PC-3 (cell line): ENCODE data around the gene RPL3. TPM values are rescaled to one million over a fixed set of nuclear protein-coding genes. Genes with fewer than 3 reads are reported as not detected.
"Not testable (repeated sequence)": the region's sequence is repeated elsewhere in the genome, so short reads cannot be mapped to it uniquely, and the experiment has no call there.

Experiments
- ATAC-seq: fragments of 200-7000 bp; cut with Tn5 transposase; 2 replicates; pipeline ENCODE4 v1.9.1; 2020; ENCODE audit warnings: mild to moderate bottlenecking, moderate library complexity
- BruUV-seq: library from RNA; stranded (reverse); fragments of 400-500 nt; replicated peaks from 2 replicates; lab custom pipeline; 2021; lab: Mats Ljungman, UMichigan
- CTCF ChIA-PET: fragments of 300-600 bp; sonication (Branson Sonifier 250); formaldehyde crosslinking; loops from one replicate; lab custom pipeline; 2022; ENCODE audit warnings: antibody characterized with exemption; lab: Charles Lee
- POLR2A ChIA-PET: fragments of 300-600 bp; sonication (Branson Sonifier 250); formaldehyde crosslinking; loops from one replicate; lab custom pipeline; 2022; ENCODE audit warnings: antibody characterized with exemption; ENCODE audit not compliant: unreplicated experiment; lab: Charles Lee
- DNase-seq: peaks from one replicate; pipeline ENCODE4 v3.0.0-alpha.2; 2015
- H2AFZ ChIP-seq: fragments of 300-600 bp; sonication (generic); 2 replicates; pipeline ENCODE4 v1.6.0; 2016; ENCODE audit warnings: antibody characterized with exemption, low read length
- H3F3A ChIP-seq: fragments of 300-600 bp; sonication (generic); one replicate; pipeline ENCODE4 v1.6.0; 2017; ENCODE audit warnings: antibody characterized with exemption, low read length, control low read depth, mild to moderate bottlenecking; ENCODE audit not compliant: unreplicated experiment
- H3K27ac ChIP-seq: fragments of 300-600 bp; sonication (generic); 2 replicates; pipeline ENCODE4 v1.5.1; 2016; ENCODE audit warnings: mild to moderate bottlenecking, low read length
- H3K27me3 ChIP-seq: fragments of 300-600 bp; sonication (generic); 2 replicates; pipeline ENCODE4 v1.6.1; 2016; ENCODE audit warnings: low read length, mixed read lengths
- H3K36me3 ChIP-seq: fragments of 300-600 bp; sonication (generic); 2 replicates; pipeline ENCODE4 v1.6.1; 2016; ENCODE audit warnings: low read depth, mixed run types, low read length, mixed read lengths
- H3K4me1 ChIP-seq: fragments of 300-600 bp; sonication (generic); 2 replicates; pipeline ENCODE4 v1.5.1; 2016; ENCODE audit warnings: low read length; ENCODE audit not compliant: insufficient read depth
- H3K4me2 ChIP-seq: fragments of 300-600 bp; sonication (generic); 2 replicates; pipeline ENCODE4 v1.6.0; 2016; ENCODE audit warnings: low read length
- H3K4me3 ChIP-seq: fragments of 300-600 bp; sonication (generic); 2 replicates; pipeline ENCODE4 v1.5.1; 2016; ENCODE audit warnings: mild to moderate bottlenecking, low read length, mixed read lengths
- H3K79me2 ChIP-seq: fragments of 300-600 bp; sonication (generic); 2 replicates; pipeline ENCODE4 v1.6.1; 2017; ENCODE audit warnings: low read length, mixed read lengths
- H3K9ac ChIP-seq: fragments of 300-600 bp; sonication (generic); 2 replicates; pipeline ENCODE4 v1.6.0; 2016; ENCODE audit warnings: mild to moderate bottlenecking, low read length
- H3K9me2 ChIP-seq: fragments of 300-600 bp; sonication (generic); replicated peaks from 2 replicates; pipeline ENCODE4 v1.6.1; 2016; ENCODE audit warnings: mixed run types, low read length, mixed read lengths
- H3K9me3 ChIP-seq: fragments of 300-600 bp; sonication (generic); 2 replicates; pipeline ENCODE4 v1.6.1; 2016; ENCODE audit warnings: low read length, mixed read lengths
- H4K20me1 ChIP-seq: fragments of 300-600 bp; sonication (generic); 2 replicates; pipeline ENCODE4 v1.6.1; 2016; ENCODE audit warnings: low read length, mixed read lengths
- CTCF ChIP-seq: fragments of 300-600 bp; sonication (generic); conservative IDR thresholded peaks from 2 replicates; pipeline ENCODE4 v1.5.1; 2017; ENCODE audit warnings: antibody characterized with exemption, low read depth, mild to moderate bottlenecking, low read length
- EZH2 ChIP-seq: fragments of 300-600 bp; sonication (generic); IDR thresholded peaks from one replicate; pipeline ENCODE4 v1.6.1; 2017; ENCODE audit warnings: antibody characterized with exemption, mild to moderate bottlenecking, low read length; ENCODE audit not compliant: unreplicated experiment
- EZH2phosphoT487 ChIP-seq: fragments of 300-600 bp; sonication (generic); IDR thresholded peaks from 2 replicates; pipeline ENCODE4 v1.6.1; 2018; ENCODE audit warnings: mild to moderate bottlenecking, antibody characterized with exemption, low read length, borderline replicate concordance
- intact Hi-C: fragments of 100-400 bp; cut with micrococcal nuclease; formaldehyde crosslinking; loops from 2 replicates; pipeline ENCODE4 v1.9.0; 2023
- total RNA-seq: library from RNA; depleted of rRNA; stranded (reverse); fragments of >200 nt; gene quantifications from 2 replicates; pipeline ENCODE4 v1.2.3, GENCODE V29; 2014

The RPL3 gene
- total RNA-seq, 1 experiment from 2014 or later: 1,363 TPM

- Histone ChIP-seq H3F3A (no peaks in the 10 kb centered on the region), H3K36me3 (no peaks in the 10 kb centered on the region), H4K20me1 (no peaks in the 10 kb centered on the region), H3K4me1 (no peaks in the 10 kb centered on the region), H3K79me2 (no peaks in the 10 kb centered on the region), H3K9me2 (no peaks in the 10 kb centered on the region), H3K4me3 (no peak overlapping the region), H3K9me3 (no peaks in the 10 kb centered on the region), H3K9ac (no peak overlapping the region), H3K27ac (no peak overlapping the region), H2AFZ (no peak overlapping the region), H3K27me3 (no peaks in the 10 kb centered on the region), H3K4me2 (no peak overlapping the region)
- BruUV-seq: no TSS peak
- ChIA-PET POLR2A (no interaction called here), CTCF (no interaction called here)
- DNase-seq: no peak
- ATAC-seq: no peak
- intact Hi-C loops: no loop called here
- TF ChIP-seq CTCF: no peak
- TF ChIP-seq EZH2phosphoT487: no peak
- TF ChIP-seq EZH2: no peak
Measured at GRCh38 chr22:39360242-39360641, 40.8 kb upstream of the RPL3 start.

- intact Hi-C loops: no loop called here
- no peak for TF ChIP-seq EZH2
- no peak for TF ChIP-seq EZH2phosphoT487
- TF ChIP-seq CTCF: no peak
- ATAC-seq: no peak
- H3K4me1 ChIP-seq: no peaks in the 10 kb centered on the region
- H3K4me3 ChIP-seq: no peak overlapping the region
- H3K36me3 ChIP-seq: no peaks in the 10 kb centered on the region
- no peaks in the 10 kb centered on the region for H3K27me3 ChIP-seq
- CTCF ChIA-PET: no interaction called here
- no peaks in the 10 kb centered on the region for H3K9me3 ChIP-seq
- no peak overlapping the region for H3K4me2 ChIP-seq
- no TSS peak for BruUV-seq
- H3K9ac ChIP-seq: no peak overlapping the region
- H4K20me1 ChIP-seq: no peaks in the 10 kb centered on the region
- POLR2A ChIA-PET: no interaction called here
- H3K27ac ChIP-seq: no peak overlapping the region
- no peak for DNase-seq
- H3F3A ChIP-seq: no peaks in the 10 kb centered on the region
- H3K79me2 ChIP-seq: no peaks in the 10 kb centered on the region
- H3K9me2 ChIP-seq: no peaks in the 10 kb centered on the region
- no peak overlapping the region for H2AFZ ChIP-seq
Measured at GRCh38 chr22:39359659-39360195, 40.3 kb upstream of the RPL3 start.

- POLR2A ChIA-PET, CTCF ChIA-PET, H4K20me1 ChIP-seq, ATAC-seq, BruUV-seq, H3K27ac ChIP-seq, H3K4me2 ChIP-seq, H3K9ac ChIP-seq, H3K79me2 ChIP-seq, H2AFZ ChIP-seq, intact Hi-C loops, H3K9me3 ChIP-seq, H3K4me3 ChIP-seq, H3F3A ChIP-seq, H3K36me3 ChIP-seq, DNase-seq, H3K27me3 ChIP-seq, H3K9me2 ChIP-seq, H3K4me1 ChIP-seq: not testable (repeated sequence)
Measured at GRCh38 chr22:39358197-39358596, 38.8 kb upstream of the RPL3 start.

- H2AFZ ChIP-seq, H3K9ac ChIP-seq, BruUV-seq, H3K9me3 ChIP-seq, H3K27ac ChIP-seq, DNase-seq, CTCF ChIA-PET, H3F3A ChIP-seq, H3K27me3 ChIP-seq, H4K20me1 ChIP-seq, H3K4me3 ChIP-seq, H3K4me2 ChIP-seq, H3K36me3 ChIP-seq, ATAC-seq, intact Hi-C loops, POLR2A ChIA-PET, H3K4me1 ChIP-seq, H3K9me2 ChIP-seq, H3K79me2 ChIP-seq: not testable (repeated sequence)
Measured at GRCh38 chr22:39357110-39358108, 38.0 kb upstream of the RPL3 start.
